NCI-H748 treated with DMSO at 0.1 percent for 48 hours (cell line): Measurements from ENCODE around the gene NUP62.
A peak's percentile ranks its signal among the peaks of the same experiment; 100 is the strongest.

Experiments used
- DNase-seq: peaks from one replicate; lab custom pipeline; 2025; lab: John Stamatoyannopoulos, UW

The NUP62 gene

GRCh38 chr19:49896863-49897621, 32.3 kb downstream of the NUP62 start, which contains the start of gene IL4I1:
Gene IL4I1, minus strand, starts transcription at chr19:49896887. Its CDS starts 727 bp downstream, at chr19:49896160.
- no peak for DNase-seq

GRCh38 chr19:49895566-49896297, 33.6 kb downstream of the NUP62 start:
- no peak for DNase-seq

GRCh38 chr19:49894879-49895565, 34.3 kb downstream of the NUP62 start:
- DNase-seq, result no peak

GRCh38 chr19:49894011-49894664, 35.2 kb downstream of the NUP62 start:
- DNase-seq, result no peak

GRCh38 chr19:49892716-49893115, 36.6 kb downstream of the NUP62 start:
- no peak for DNase-seq

- no peak for DNase-seq
Measured at GRCh38 chr19:49891393-49891792, 37.9 kb downstream of the NUP62 start.

- DNase-seq, result peak; percentile 50
Measured at GRCh38 chr19:49890349-49891311, 38.7 kb downstream of the NUP62 start.

- peak; percentile 17 for DNase-seq
Measured at GRCh38 chr19:49889687-49890348, 39.5 kb downstream of the NUP62 start.

GRCh38 chr19:49889038-49889686, 40.1 kb downstream of the NUP62 start:
- no peak for DNase-seq

GRCh38 chr19:49888510-49888824, 40.8 kb downstream of the NUP62 start:
- DNase-seq, result no peak

- peak; percentile 33 for DNase-seq
Measured at GRCh38 chr19:49887665-49888509, 41.4 kb downstream of the NUP62 start.

GRCh38 chr19:49887037-49887664, 42.2 kb downstream of the NUP62 start:
- no peak for DNase-seq

- DNase-seq, result no peak
Measured at GRCh38 chr19:49884760-49885159, 44.5 kb downstream of the NUP62 start.

- DNase-seq, result no peak
Measured at GRCh38 chr19:49884109-49884508, 45.2 kb downstream of the NUP62 start.

GRCh38 chr19:49883094-49883493, 46.2 kb downstream of the NUP62 start:
- DNase-seq, result no peak

GRCh38 chr19:49882643-49883042, 46.7 kb downstream of the NUP62 start:
- no peak for DNase-seq

GRCh38 chr19:49881672-49882394, 47.5 kb downstream of the NUP62 start:
- no peak for DNase-seq

GRCh38 chr19:49881186-49881585, 48.1 kb downstream of the NUP62 start:
- no peak for DNase-seq
